Measurements from ENCODE around the gene MTMR4. TPM values are rescaled to one million over a fixed set of nuclear protein-coding genes. Genes with fewer than 3 reads are reported as not detected.

The MTMR4 gene
- total RNA-seq, 1 donor from 2014 or later, result 112 TPM

GRCh38 chr17:58541249-58541648 lies 26.8 kb upstream of the MTMR4 start:
- Mint-ChIP-seq H3K36me3 (ENCODE audit: low read depth) (no peaks in the 10 kb centered on the region), H3K27me3 (peaks cover 3% of the 10 kb centered on the region), H3K4me1 (no peaks in the 10 kb centered on the region), H3K9me3 (no peaks in the 10 kb centered on the region), H3K4me3 (no peak overlapping the region), H3K27ac (no peak overlapping the region)
- intact Hi-C loops (cut with micrococcal nuclease), result no loop called here
- ATAC-seq (ENCODE audit: low read depth), result no peak
- no peak for DNase-seq
- CTCF ChIA-PET, result interaction anchor here (0.6 to 1.6 kb wide), 4 partner anchors 10 to 464 kb away, joined by 3 read pairs; no protein-coding TSS in a partner anchor
- TF ChIP-seq CTCF (IDR thresholded peaks at IDR 0.05), result no peak
- POLR2A ChIA-PET, result no interaction called here

DNA sequence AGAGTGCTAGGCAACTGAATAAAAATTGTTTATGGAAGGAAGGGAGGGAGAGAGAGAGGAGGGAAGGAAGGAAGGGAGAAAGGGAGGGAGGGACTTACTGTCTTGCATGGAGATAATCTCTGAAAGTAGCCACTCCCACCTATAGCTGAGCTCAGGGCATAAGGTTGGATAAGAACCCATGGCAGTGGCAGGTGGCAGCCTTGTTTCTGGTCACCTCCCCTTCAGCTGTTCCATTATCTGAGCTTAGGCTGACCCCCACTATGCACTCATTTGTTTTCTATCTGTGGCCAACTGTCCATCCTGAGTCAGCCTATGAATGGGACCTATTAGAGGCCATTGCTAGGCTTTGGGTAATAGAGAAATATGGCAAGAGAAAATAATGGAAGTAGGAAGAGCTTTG lies 25.3 kb upstream of the MTMR4 start:
- ChIA-PET POLR2A (no interaction called here), CTCF (interaction anchor here (1.3 to 1.5 kb wide), 2 partner anchors 20 to 36 kb away, joined by 3 read pairs; no protein-coding TSS in a partner anchor)
- no peaks in the 10 kb centered on the region for H3K4me1 Mint-ChIP-seq

DNA sequence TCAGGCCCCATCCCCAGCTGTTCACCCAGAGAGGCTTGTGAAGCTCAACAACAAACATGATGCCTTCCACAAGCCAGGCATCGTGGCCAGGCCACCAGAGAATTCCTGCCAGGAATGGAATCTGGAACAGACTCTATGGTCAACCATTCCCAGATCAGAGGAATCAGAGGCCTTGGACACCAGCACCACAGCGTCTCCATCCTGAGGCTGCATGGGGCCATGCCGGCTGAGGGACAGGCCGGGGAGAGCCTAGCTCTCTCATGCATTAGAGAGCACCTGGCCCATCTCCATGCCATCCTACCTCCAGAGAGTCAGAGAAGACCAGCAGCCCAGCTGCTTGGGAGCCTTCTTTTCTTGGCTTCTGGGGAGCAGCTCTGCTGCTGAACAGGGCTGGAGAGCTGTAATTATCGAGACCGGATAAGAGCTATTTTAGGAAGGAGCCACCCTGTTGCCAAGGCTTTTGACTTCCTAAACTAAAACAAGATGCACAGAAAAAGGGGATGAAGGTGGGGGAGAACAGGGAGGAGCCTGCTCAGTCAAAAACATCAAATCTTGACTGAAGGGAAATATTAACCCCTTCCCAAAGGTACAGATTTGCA lies 24.5 kb upstream of the MTMR4 start:
- TF ChIP-seq CTCF (IDR thresholded peaks at IDR 0.05), result no peak
- H3K4me3 Mint-ChIP-seq, result no peak overlapping the region
- no peaks in the 10 kb centered on the region for H3K36me3 Mint-ChIP-seq (ENCODE audit: low read depth)
- H3K27ac Mint-ChIP-seq, result no peak overlapping the region
- no peak for ATAC-seq (ENCODE audit: low read depth)
- H3K4me1 Mint-ChIP-seq, result no peaks in the 10 kb centered on the region
- peaks cover 17% of the 10 kb centered on the region for H3K27me3 Mint-ChIP-seq
- DNase-seq, result no peak
- CTCF ChIA-PET, result interaction anchor here (1.3 kb wide), 1 partner anchor 37 kb away, joined by 3 read pairs; no protein-coding TSS in a partner anchor
- H3K9me3 Mint-ChIP-seq, result no peaks in the 10 kb centered on the region
- POLR2A ChIA-PET, result no interaction called here
- intact Hi-C loops (cut with micrococcal nuclease), result no loop called here

More for the DNA sequence above, 25.3 kb upstream of the MTMR4 start:
- H3K4me3 Mint-ChIP-seq, result no peak overlapping the region
- peaks cover 13% of the 10 kb centered on the region for H3K27me3 Mint-ChIP-seq
- ATAC-seq (ENCODE audit: low read depth), result no peak
- intact Hi-C loops (cut with micrococcal nuclease), result no loop called here
- no peak overlapping the region for H3K27ac Mint-ChIP-seq
- no peaks in the 10 kb centered on the region for H3K36me3 Mint-ChIP-seq (ENCODE audit: low read depth)
- no peak for DNase-seq
- no peaks in the 10 kb centered on the region for H3K9me3 Mint-ChIP-seq
- no peak for TF ChIP-seq CTCF (IDR thresholded peaks at IDR 0.05)

DNA sequence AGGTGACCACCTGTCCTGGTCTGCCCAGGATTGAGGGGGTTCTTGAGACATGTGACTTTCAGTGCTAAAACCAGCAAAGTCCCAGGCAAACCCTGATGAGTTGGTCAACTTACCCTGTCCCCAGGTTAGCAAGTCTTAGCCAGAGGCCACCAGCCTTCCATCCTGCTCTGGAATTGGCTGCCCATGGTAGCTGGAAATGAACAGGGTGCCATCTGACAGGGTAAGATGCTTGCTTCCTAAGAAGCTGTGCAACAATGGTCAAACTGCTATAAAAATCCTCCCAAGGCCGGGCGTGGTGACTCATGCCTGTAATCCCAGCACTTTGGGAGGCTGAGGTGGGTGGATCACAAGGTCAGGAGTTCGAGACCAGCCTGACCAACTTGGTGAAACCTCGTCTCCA lies 22.8 kb upstream of the MTMR4 start:
- DNase-seq (no peak), ATAC-seq (ENCODE audit: low read depth) (no peak)
- no peaks in the 10 kb centered on the region for H3K36me3 Mint-ChIP-seq (ENCODE audit: low read depth)
- no peak for TF ChIP-seq CTCF (IDR thresholded peaks at IDR 0.05)
- POLR2A ChIA-PET, result no interaction called here
- H3K9me3 Mint-ChIP-seq, result no peaks in the 10 kb centered on the region
- intact Hi-C loops (cut with micrococcal nuclease), result no loop called here
- CTCF ChIA-PET, result no interaction called here
- no peak overlapping the region for H3K4me3 Mint-ChIP-seq
- no peak overlapping the region for H3K27ac Mint-ChIP-seq
- H3K27me3 Mint-ChIP-seq, result peaks cover 27% of the 10 kb centered on the region
- H3K4me1 Mint-ChIP-seq, result peaks cover 4% of the 10 kb centered on the region

DNA sequence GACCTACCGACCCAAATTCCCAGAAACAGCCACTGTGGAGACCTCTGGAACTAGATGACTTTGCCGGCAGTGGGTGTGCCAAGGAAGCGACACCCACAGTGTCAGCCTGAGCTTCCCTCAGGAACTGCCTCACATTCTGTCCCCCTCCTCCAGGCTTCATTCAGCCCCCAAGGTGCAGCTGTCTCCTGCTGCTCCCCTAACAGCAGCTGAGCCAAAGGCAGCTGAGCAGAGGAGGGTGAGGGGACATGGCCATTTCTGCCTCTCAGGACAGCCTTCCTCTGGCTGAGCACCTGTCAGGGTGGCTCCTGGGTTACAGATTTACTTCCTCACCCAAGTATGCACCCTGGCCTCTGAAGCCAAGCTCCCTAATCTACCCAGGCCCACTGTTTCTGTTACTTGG lies 22.1 kb upstream of the MTMR4 start:
- ChIA-PET POLR2A (interaction anchor here (0.6 kb wide), 2 partner anchors 16 to 441 kb away, joined by 3 to 4 read pairs; no protein-coding TSS in a partner anchor), CTCF (interaction anchor here (1.0 kb wide), 1 partner anchor 17 kb away, joined by 3 read pairs; no protein-coding TSS in a partner anchor)
- TF ChIP-seq CTCF (IDR thresholded peaks at IDR 0.05), result no peak
- DNase-seq (no peak), ATAC-seq (ENCODE audit: low read depth) (no peak)
- intact Hi-C loops (cut with micrococcal nuclease), result no loop called here
- Mint-ChIP-seq H3K4me3 (no peak overlapping the region), H3K27me3 (peaks cover 27% of the 10 kb centered on the region), H3K27ac (no peak overlapping the region), H3K9me3 (no peaks in the 10 kb centered on the region), H3K36me3 (ENCODE audit: low read depth) (no peaks in the 10 kb centered on the region), H3K4me1 (peaks cover 6% of the 10 kb centered on the region)

All from activated B cell treated with CpG ODN at 0.5 μM for 24 hours (primary cell).